Ishikawa (cell line): ENCODE results near the gene ZNF506.

Experiments used
- CEBPB ChIP-seq: IDR thresholded peaks from 2 replicates; pipeline ENCODE4 v1.6.1; 2012
- CREB1 ChIP-seq: IDR thresholded peaks from 2 replicates; pipeline ENCODE4 v1.6.1; 2012; ENCODE audit warnings: low read depth
- EGR1 ChIP-seq: IDR thresholded peaks from 2 replicates; pipeline ENCODE4 v1.6.1; 2012
- EP300 ChIP-seq: IDR thresholded peaks from 2 replicates; pipeline ENCODE4 v1.6.1; 2012; ENCODE audit warnings: borderline replicate concordance
- FOXM1 ChIP-seq: IDR thresholded peaks from 2 replicates; pipeline ENCODE4 v1.6.1; 2012; ENCODE audit warnings: low read depth, borderline replicate concordance
- NFIC ChIP-seq: IDR thresholded peaks from 2 replicates; pipeline ENCODE4 v1.6.1; 2012
- RAD21 ChIP-seq: IDR thresholded peaks from 2 replicates; pipeline ENCODE4 v1.6.1; 2012; ENCODE audit warnings: low read depth
- TAF1 ChIP-seq: IDR thresholded peaks from 2 replicates; pipeline ENCODE4 v1.6.1; 2012; ENCODE audit warnings: low read depth, mild to moderate bottlenecking
- TCF12 ChIP-seq: IDR thresholded peaks from 2 replicates; pipeline ENCODE4 v1.6.1; 2012; ENCODE audit warnings: low read depth
- TEAD4 ChIP-seq: IDR thresholded peaks from 2 replicates; pipeline ENCODE4 v1.6.1; 2012
- YY1 ChIP-seq: IDR thresholded peaks from 2 replicates; pipeline ENCODE4 v1.6.1; 2012; ENCODE audit warnings: low read depth
- ZBTB7A ChIP-seq: IDR thresholded peaks from 2 replicates; pipeline ENCODE4 v1.6.1; 2012; ENCODE audit warnings: low read depth
- TF ChIP-seq, protein P1 (sequence below): IDR thresholded peaks from 2 replicates; pipeline ENCODE4 v1.6.1; 2012
- TF ChIP-seq, protein P2 (sequence below): IDR thresholded peaks from 2 replicates; pipeline ENCODE4 v1.6.1; 2012
- TF ChIP-seq, protein P3 (sequence below): IDR thresholded peaks from 2 replicates; pipeline ENCODE4 v1.6.1; 2012; ENCODE audit warnings: low read depth, mild to moderate bottlenecking

Gene ZNF506

DNA sequence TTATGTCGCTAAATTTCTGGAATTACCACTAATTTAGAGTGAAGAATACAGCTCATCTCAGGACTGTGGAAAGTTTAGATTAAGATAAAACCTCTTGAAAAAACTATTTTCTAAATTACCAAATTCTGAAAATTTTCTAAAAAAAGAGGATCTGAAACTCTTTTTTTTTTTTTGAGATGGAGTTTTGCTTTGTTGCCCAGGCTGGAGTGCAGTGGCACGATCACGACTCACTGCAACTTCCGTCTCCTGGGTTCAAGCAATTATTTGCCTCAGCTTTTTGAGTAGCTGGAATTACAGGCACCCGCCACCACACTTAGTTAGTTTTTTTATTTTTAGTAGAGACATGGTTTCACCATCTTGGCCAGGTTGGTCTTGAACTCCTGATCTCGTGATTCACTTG, 27.5 kb upstream of the ZNF506 start:
- TF ChIP-seq TCF12, result no peak
- TF ChIP-seq, protein P1, sequence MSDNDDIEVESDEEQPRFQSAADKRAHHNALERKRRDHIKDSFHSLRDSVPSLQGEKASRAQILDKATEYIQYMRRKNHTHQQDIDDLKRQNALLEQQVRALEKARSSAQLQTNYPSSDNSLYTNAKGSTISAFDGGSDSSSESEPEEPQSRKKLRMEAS, result no peak
- TF ChIP-seq TEAD4, result no peak
- no peak for TF ChIP-seq CEBPB
- TF ChIP-seq EP300, result no peak
- TF ChIP-seq YY1, result no peak
- TF ChIP-seq ZBTB7A, result no peak
- TF ChIP-seq FOXM1, result no peak
- no peak for TF ChIP-seq RAD21
- TF ChIP-seq TAF1, result no peak
- TF ChIP-seq, protein P2, sequence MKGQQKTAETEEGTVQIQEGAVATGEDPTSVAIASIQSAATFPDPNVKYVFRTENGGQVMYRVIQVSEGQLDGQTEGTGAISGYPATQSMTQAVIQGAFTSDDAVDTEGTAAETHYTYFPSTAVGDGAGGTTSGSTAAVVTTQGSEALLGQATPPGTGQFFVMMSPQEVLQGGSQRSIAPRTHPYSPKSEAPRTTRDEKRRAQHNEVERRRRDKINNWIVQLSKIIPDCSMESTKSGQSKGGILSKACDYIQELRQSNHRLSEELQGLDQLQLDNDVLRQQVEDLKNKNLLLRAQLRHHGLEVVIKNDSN, result no peak
- TF ChIP-seq EGR1, result no peak
- no peak for TF ChIP-seq CREB1
- TF ChIP-seq, protein P3, sequence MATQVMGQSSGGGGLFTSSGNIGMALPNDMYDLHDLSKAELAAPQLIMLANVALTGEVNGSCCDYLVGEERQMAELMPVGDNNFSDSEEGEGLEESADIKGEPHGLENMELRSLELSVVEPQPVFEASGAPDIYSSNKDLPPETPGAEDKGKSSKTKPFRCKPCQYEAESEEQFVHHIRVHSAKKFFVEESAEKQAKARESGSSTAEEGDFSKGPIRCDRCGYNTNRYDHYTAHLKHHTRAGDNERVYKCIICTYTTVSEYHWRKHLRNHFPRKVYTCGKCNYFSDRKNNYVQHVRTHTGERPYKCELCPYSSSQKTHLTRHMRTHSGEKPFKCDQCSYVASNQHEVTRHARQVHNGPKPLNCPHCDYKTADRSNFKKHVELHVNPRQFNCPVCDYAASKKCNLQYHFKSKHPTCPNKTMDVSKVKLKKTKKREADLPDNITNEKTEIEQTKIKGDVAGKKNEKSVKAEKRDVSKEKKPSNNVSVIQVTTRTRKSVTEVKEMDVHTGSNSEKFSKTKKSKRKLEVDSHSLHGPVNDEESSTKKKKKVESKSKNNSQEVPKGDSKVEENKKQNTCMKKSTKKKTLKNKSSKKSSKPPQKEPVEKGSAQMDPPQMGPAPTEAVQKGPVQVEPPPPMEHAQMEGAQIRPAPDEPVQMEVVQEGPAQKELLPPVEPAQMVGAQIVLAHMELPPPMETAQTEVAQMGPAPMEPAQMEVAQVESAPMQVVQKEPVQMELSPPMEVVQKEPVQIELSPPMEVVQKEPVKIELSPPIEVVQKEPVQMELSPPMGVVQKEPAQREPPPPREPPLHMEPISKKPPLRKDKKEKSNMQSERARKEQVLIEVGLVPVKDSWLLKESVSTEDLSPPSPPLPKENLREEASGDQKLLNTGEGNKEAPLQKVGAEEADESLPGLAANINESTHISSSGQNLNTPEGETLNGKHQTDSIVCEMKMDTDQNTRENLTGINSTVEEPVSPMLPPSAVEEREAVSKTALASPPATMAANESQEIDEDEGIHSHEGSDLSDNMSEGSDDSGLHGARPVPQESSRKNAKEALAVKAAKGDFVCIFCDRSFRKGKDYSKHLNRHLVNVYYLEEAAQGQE, result no peak
- no peak for TF ChIP-seq NFIC

DNA sequence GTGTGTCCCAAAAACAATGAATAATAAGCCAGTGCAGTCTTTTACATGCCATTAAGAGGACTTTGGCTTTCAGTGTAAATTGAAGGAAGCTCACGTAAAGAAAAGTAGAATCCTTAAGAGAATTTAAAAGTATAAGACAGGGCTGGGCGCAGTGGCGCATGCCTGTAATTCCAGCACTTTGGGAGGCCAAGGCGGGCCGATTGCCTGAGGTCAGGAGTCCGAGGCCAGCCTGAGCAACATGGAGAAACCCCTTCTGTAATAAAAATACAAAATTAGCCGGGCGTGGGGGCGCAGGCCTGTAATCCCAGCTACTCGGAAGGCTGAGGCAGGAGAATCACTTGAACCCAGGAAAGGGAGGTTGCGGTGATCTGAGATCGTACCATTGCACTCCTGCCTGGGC, 26.2 kb upstream of the ZNF506 start:
- TF ChIP-seq EGR1, result no peak
- no peak for TF ChIP-seq TCF12
- TF ChIP-seq, protein P2, result no peak
- no peak for TF ChIP-seq FOXM1
- TF ChIP-seq CEBPB, result no peak
- TF ChIP-seq RAD21, result no peak
- TF ChIP-seq ZBTB7A, result no peak
- no peak for TF ChIP-seq TEAD4
- TF ChIP-seq, protein P1, result no peak
- no peak for TF ChIP-seq NFIC

DNA sequence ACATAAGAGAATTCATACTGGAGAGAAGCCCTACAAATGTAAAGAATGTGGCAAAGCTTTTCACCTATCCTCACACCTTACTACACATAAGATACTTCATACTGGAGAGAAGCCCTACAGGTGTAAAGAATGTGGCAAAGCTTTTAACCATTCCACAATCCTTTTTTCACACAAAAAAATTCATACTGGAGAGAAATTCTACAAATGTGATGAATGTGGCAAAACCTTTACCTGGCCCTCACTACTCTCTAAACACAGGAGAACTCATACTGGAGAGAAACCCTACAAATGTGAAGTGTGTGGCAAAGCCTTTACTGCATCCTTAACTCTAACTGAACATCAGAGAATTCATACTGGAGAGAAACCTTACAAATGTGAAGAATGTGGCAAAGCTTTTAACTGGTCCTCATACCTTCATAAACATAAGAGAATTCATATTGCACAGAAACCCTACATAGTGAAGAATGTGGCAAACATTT, 14.0 kb upstream of the ZNF506 start:
- no peak for TF ChIP-seq NFIC
- TF ChIP-seq RAD21, result no peak
- TF ChIP-seq EP300, result no peak
- TF ChIP-seq, protein P1, result no peak
- no peak for TF ChIP-seq TCF12
- no peak for TF ChIP-seq CEBPB
- no peak for TF ChIP-seq CREB1
- TF ChIP-seq, protein P3, result no peak
- TF ChIP-seq TEAD4, result no peak
- no peak for TF ChIP-seq EGR1
- TF ChIP-seq, protein P2, result no peak
- TF ChIP-seq YY1, result no peak
- no peak for TF ChIP-seq ZBTB7A
- no peak for TF ChIP-seq TAF1
- no peak for TF ChIP-seq FOXM1

DNA sequence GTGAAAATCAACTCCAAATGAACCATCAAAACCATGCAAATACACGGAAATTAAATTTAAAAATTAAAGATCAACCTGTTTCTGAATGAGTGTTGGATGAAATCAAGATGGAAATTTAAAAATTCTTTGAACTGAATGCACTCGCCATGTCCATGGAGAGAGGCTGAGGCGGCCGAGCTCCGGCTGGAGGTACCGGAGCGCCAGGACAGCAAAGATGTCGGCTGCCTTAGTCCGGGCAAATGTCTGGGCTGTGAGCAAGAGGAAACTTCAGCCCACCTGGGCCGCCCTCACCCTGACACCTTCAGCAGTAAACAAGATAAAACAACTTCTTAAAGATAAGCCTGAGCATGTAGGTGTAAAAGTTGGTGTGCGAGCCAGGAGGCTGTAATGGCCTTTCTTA, 5.3 kb upstream of the ZNF506 start:
- TF ChIP-seq, protein P1, result no peak
- no peak for TF ChIP-seq YY1

DNA sequence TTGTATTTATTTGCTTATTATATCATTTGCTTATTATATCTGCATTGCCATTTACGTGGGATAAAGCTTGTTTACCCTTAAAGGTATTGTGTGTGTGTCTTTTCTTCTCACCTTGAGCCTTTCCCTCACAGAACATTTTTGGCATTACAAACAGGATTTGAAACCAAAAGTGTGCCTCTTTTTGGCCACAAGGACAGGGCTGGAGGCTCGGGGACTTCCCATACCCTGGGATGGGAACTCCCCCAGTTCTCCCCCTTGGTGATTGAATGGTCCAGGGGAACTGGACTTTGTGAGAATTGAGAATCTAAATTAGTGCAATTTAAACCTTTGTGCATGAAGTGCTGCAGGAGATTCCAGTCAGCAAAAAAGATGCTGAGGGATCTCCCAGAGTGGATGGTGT, 2.4 kb upstream of the ZNF506 start:
- no peak for TF ChIP-seq EGR1
- no peak for TF ChIP-seq RAD21
- TF ChIP-seq EP300, result no peak
- TF ChIP-seq, protein P2, result no peak
- no peak for TF ChIP-seq TCF12
- no peak for TF ChIP-seq ZBTB7A
- no peak for TF ChIP-seq TAF1
- no peak for TF ChIP-seq YY1
- no peak for TF ChIP-seq CREB1
- TF ChIP-seq NFIC, result no peak
- no peak for TF ChIP-seq FOXM1
- TF ChIP-seq, protein P1, result no peak
- no peak for TF ChIP-seq TEAD4
- TF ChIP-seq, protein P3, result no peak
- TF ChIP-seq CEBPB, result no peak
